ENCODE results near the gene FAM89A. TPM values are rescaled to one million over a fixed set of nuclear protein-coding genes. Genes with fewer than 3 reads are reported as not detected.

The FAM89A gene
- total RNA-seq, 4 donors from 2014 or later = 63.1 to 106 (median 94.1) TPM

DNA sequence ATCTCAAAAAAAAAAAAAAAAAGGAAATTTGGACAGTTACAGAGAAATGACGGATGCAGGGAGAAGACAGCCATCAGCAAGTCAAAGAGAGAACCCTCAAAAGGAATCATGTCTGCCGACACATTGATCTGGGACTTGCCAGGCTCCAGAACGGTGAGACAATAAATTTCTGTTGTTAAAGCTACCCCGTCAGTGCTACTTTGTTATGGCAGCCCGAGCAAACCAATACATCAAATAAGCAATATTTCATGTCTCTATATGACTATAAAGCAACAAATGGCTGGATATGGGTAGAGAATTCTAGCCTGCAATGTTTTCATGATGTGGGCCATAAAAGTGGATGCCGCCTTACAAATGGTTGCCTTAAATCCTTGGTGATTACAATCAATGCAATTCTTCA is 23.3 kb upstream of the FAM89A start:
- intact Hi-C loops (cut with DNase I; ENCODE audit: low total_unique reads) = no loop called here
- DNase-seq (ENCODE audit: low spot score in 2 of 2) = no peak
- WGBS, 2 donors = 77 to 81% methylated on average over 6 of the region's 6 CpGs
- H3K4me3 ChIP-seq (ENCODE audit: low read depth, poor library complexity, severe bottlenecking) = no peak overlapping the region
- no peak for TF ChIP-seq POLR2A (IDR thresholded peaks at IDR 0.05)
- TF ChIP-seq, protein P1, sequence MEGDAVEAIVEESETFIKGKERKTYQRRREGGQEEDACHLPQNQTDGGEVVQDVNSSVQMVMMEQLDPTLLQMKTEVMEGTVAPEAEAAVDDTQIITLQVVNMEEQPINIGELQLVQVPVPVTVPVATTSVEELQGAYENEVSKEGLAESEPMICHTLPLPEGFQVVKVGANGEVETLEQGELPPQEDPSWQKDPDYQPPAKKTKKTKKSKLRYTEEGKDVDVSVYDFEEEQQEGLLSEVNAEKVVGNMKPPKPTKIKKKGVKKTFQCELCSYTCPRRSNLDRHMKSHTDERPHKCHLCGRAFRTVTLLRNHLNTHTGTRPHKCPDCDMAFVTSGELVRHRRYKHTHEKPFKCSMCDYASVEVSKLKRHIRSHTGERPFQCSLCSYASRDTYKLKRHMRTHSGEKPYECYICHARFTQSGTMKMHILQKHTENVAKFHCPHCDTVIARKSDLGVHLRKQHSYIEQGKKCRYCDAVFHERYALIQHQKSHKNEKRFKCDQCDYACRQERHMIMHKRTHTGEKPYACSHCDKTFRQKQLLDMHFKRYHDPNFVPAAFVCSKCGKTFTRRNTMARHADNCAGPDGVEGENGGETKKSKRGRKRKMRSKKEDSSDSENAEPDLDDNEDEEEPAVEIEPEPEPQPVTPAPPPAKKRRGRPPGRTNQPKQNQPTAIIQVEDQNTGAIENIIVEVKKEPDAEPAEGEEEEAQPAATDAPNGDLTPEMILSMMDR (IDR thresholded peaks at IDR 0.05) = no peak

- no peak for DNase-seq (ENCODE audit: low spot score in 2 of 2)
- no peak for TF ChIP-seq POLR2A (IDR thresholded peaks at IDR 0.05)
- TF ChIP-seq, protein P1 (IDR thresholded peaks at IDR 0.05) = no peak
- WGBS, 2 donors = 86 to 88% methylated on average over 11 of the region's 11 CpGs
Measured at GRCh38 chr1:231062500-231063270, 22.6 kb upstream of the FAM89A start.

DNA sequence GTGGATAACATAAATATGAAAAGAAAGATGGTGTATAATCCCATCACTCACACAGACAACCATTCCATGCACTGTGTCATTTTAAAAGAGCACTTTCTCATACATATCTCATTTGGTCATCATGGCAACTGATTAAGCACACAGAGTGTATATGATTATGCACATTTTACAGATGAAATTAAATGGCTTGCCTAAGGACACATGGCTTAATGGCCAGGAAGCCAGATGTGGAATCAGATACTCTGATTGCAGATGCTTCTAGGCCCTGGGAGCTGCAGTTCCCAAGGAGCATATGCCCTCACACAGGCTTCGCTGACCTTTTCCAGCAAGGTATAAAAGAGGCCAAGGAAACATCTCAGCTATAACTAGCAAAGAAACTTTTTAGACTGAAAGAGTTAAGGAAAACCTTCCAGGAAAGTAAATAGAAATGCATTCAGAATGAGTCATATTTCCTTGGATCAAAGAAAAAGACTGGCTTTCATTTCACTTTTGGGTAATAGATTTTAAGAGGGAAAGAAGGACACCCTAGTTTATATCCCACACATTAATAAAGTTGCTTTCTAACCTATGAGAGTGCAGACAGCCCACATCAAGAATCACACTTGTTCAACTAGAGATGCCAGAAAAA is 19.6 kb upstream of the FAM89A start:
- DNase-seq (ENCODE audit: low spot score in 2 of 2) = no peak
- intact Hi-C loops (cut with DNase I; ENCODE audit: low total_unique reads) = no loop called here
- TF ChIP-seq, protein P1 (IDR thresholded peaks at IDR 0.05) = no peak
- TF ChIP-seq POLR2A (IDR thresholded peaks at IDR 0.05) = no peak
- H3K4me3 ChIP-seq (ENCODE audit: low read depth, poor library complexity, severe bottlenecking) = no peak overlapping the region
- WGBS, 2 donors = 80 to 81% methylated on average over 1 of the region's 1 CpG

More at GRCh38 chr1:231062500-231063270, 22.6 kb upstream of the FAM89A start:
- intact Hi-C loops (cut with DNase I; ENCODE audit: low total_unique reads) = no loop called here
- no peak overlapping the region for H3K4me3 ChIP-seq (ENCODE audit: low read depth, poor library complexity, severe bottlenecking)

DNA sequence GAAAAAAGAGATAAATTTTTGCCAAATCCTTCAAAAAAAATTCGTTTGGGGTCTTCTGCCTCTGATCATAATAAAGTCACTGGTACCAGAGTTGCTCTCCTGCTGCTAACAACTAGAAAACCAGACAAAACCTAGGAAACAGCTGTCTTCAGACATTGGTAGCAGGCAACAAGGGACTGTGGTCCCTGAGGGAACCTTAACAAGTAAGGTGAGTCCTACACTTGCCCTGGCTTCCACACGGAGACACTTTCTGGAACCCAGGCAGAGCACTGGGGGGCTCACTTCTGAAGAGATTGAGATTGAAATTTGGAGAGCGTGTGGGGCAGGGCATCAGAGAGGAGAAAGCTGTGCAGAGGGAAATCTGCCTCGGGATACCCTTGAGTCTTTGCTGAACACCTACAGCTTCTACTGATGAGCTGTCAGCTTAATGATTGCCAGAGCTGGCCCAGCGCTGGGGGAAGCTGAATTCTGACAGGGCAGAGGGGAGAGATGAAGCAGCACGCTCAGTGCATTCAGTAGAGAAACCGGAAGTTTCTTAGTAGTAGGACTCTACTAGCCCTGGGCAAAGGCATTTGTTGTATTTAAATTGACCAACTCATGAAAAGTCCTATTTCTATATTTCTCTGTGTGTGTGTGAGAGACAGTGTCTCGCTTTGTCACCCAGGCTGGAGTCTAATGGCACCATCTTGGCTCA is 18.5 kb upstream of the FAM89A start:
- H3K4me3 ChIP-seq (ENCODE audit: low read depth, poor library complexity, severe bottlenecking) = no peak overlapping the region
- no peak for DNase-seq (ENCODE audit: low spot score in 2 of 2)
- intact Hi-C loops (cut with DNase I; ENCODE audit: low total_unique reads) = no loop called here
- TF ChIP-seq POLR2A (IDR thresholded peaks at IDR 0.05) = no peak
- 63 to 71% methylated on average over 8 of the region's 8 CpGs for WGBS, 2 donors

DNA sequence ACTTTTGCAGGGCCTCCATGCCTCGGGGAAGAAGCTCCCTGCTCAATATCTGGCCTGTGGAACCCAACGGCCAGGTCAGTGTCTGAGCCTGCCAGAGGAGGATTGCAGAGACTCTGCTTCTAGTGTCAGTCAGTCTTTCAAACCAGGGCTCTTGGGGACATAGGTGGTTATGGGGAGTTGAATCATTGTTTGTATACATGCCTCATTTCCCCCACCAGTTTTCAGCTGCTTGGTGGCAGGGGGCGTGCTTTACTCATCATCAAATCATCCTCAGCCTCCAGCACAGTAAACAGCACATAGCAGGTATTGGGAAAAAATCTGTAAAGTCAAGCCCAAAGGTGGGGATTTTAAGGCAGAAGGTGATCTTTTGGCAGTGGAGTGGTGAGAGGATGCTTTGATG is 17.4 kb upstream of the FAM89A start:
- intact Hi-C loops (cut with DNase I; ENCODE audit: low total_unique reads) = no loop called here
- TF ChIP-seq, protein P1 (IDR thresholded peaks at IDR 0.05) = no peak
- no peak for TF ChIP-seq POLR2A (IDR thresholded peaks at IDR 0.05)
- DNase-seq (ENCODE audit: low spot score in 2 of 2) = no peak
- H3K4me3 ChIP-seq (ENCODE audit: low read depth, poor library complexity, severe bottlenecking) = no peak overlapping the region
- WGBS, 2 donors = 73 to 92% methylated on average over 3 of the region's 3 CpGs

DNA sequence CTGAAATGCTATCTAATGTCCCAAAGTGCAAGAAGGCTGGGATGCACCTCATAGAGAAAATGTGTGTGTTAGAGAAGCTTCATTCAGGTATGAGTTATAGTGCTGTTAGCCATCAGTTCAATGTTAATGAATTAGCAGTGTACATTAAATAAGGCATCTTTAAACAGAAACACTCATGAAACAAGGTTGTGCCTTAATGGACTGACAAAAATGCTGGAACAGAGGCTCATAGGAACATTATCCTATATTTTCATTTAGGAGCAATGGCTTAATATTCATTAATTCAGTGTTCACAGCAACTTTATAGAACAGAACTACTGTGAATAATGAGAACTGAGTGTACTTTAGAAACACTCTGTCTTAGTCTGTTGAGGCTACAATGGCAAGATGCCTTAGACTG is 15.2 kb upstream of the FAM89A start:
- no peak for TF ChIP-seq POLR2A (IDR thresholded peaks at IDR 0.05)
- TF ChIP-seq, protein P1 (IDR thresholded peaks at IDR 0.05) = no peak
- no peak overlapping the region for H3K4me3 ChIP-seq (ENCODE audit: low read depth, poor library complexity, severe bottlenecking)
- intact Hi-C loops (cut with DNase I; ENCODE audit: low total_unique reads) = no loop called here
- DNase-seq (ENCODE audit: low spot score in 2 of 2) = no peak

All from lower leg skin (tissue), 4 donors.